Ishikawa (cell line): Measurements from ENCODE around the gene INO80D.

Source experiments
- CREB1 ChIP-seq: IDR thresholded peaks from 2 replicates; pipeline ENCODE4 v1.6.1; 2012; ENCODE audit warnings: low read depth
- EGR1 ChIP-seq: IDR thresholded peaks from 2 replicates; pipeline ENCODE4 v1.6.1; 2012
- EP300 ChIP-seq: IDR thresholded peaks from 2 replicates; pipeline ENCODE4 v1.6.1; 2012; ENCODE audit warnings: borderline replicate concordance
- NFIC ChIP-seq: IDR thresholded peaks from 2 replicates; pipeline ENCODE4 v1.6.1; 2012
- RAD21 ChIP-seq: IDR thresholded peaks from 2 replicates; pipeline ENCODE4 v1.6.1; 2012; ENCODE audit warnings: low read depth
- TAF1 ChIP-seq: IDR thresholded peaks from 2 replicates; pipeline ENCODE4 v1.6.1; 2012; ENCODE audit warnings: low read depth, mild to moderate bottlenecking
- TCF12 ChIP-seq: IDR thresholded peaks from 2 replicates; pipeline ENCODE4 v1.6.1; 2012; ENCODE audit warnings: low read depth
- YY1 ChIP-seq: IDR thresholded peaks from 2 replicates; pipeline ENCODE4 v1.6.1; 2012; ENCODE audit warnings: low read depth
- ZBTB7A ChIP-seq: IDR thresholded peaks from 2 replicates; pipeline ENCODE4 v1.6.1; 2012; ENCODE audit warnings: low read depth

DNA sequence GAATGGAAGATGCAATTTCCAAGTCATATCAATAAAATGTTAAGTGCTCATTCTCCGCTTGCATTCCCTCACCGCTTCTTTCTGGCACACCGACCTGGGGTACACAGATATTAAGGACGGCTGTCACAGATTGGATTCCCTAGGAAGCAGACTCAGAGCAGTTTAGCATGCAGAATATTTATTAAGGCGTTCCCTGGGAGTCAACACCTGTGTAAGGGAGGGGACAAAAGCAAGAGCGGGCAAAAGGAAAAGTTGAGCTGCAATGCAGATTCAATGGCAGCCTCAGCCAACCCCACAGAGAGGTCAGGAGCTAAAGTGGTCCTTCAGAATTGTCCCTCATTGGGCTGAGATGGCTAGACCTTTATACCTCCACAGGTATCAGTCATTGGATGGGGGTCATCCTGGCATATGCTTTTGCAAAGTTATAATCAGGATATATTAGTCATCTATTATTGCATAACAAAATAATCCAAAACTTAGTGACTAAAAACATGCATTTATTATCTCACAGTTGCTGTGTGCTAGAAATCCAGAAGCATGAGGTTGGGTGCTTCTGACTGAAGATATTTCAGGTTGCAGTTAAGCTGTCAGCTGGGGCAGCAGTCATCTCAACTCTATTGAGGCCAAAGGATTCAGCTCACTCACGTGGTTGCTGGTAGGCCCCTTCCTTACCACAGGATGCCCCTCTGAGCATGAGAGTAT lies 27.0 kb upstream of the INO80D start:
- TF ChIP-seq CREB1 (no peak), TAF1 (no peak), EGR1 (no peak), RAD21 (no peak), YY1 (no peak), NFIC (no peak), EP300 (no peak), ZBTB7A (no peak), TCF12 (no peak)
